IPS-18c (cell line): ENCODE results near the gene NCBP1.
"Not testable (repeated sequence)": the region's sequence is repeated elsewhere in the genome, so short reads cannot be mapped to it uniquely, and the experiment has no call there.

Source experiments
- H3K4me3 ChIP-seq: 2 replicates; pipeline ENCODE4 v1.7.0; 2013; ENCODE audit warnings: low read depth, mild to moderate bottlenecking, low read length, moderate library complexity; ENCODE audit not compliant: insufficient read depth
- H3K9me3 ChIP-seq: one replicate; pipeline ENCODE4 v1.6.1; 2013; ENCODE audit warnings: mild to moderate bottlenecking, low read length, moderate library complexity; ENCODE audit not compliant: control insufficient read depth, insufficient read depth

Gene NCBP1

DNA sequence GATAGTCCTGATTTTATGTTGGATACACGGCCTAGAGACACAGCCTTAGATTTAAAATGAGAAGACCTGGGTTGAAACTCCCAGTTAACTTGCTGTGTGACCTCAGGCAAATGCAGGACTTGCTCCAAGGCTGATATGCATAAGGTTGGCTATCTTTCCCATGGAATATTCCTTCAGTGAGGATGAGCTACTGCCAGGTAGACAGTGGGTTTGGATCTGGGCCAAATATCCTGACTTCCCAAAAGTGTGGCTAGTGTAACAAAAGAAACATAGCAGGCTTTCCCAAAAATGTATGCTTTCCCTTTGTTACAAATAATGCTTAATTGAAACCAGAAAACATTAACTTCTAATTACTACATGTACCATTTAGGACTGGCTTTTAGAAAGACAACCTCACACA, 64.2 kb downstream of the NCBP1 start:
- no peaks in the 10 kb centered on the region for H3K9me3 ChIP-seq
- no peak overlapping the region; the same call in 1 of the 2 replicates for H3K4me3 ChIP-seq

GRCh38 chr9:97698865-97699264, 65.2 kb downstream of the NCBP1 start:
- Histone ChIP-seq H3K9me3 (no peaks in the 10 kb centered on the region), H3K4me3 (no peak overlapping the region)

DNA sequence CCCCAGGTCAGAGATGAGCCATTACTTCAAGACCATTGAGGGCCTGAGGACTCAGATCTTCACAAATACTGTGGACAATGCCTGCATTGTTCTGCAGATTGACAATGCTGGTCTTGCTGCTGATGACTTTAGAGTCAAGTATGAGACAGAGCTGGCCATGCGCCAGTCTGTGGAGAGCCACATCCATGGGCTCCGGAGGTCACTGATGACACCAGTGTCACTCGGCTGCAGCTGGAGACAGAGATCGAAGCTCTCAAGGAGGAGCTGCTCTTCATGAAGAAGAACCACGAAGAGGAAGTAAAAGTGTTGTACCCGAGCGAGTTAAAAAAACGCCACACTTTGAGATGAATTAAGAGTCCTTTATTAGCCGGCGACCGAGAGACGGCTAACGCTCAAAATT, 65.7 kb downstream of the NCBP1 start:
- not testable (repeated sequence) for H3K9me3 ChIP-seq, H3K4me3 ChIP-seq

DNA sequence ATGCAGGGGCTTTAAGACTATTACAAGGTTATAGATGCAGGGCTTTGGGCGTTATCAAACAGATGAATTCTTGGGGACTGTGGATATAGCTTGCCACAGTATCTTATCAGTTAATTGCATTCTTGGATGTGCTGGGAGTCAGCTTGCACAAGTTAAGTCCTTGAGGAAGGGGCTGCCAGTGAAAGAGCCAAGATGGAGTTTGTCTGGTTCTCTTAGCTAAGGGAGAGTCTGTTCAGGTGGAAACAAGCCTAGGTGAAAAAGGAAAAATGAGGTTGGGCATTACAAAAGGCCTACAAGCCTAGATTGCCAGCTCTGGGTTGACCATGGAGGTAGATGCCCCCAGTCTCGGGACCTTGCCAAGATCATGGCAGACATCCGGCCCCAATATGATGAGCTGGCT, 66.2 kb downstream of the NCBP1 start:
- not testable (repeated sequence) for H3K9me3 ChIP-seq, H3K4me3 ChIP-seq

GRCh38 chr9:97703437-97704344, 70.1 kb downstream of the NCBP1 start:
- no peaks in the 10 kb centered on the region for H3K9me3 ChIP-seq
- no peak overlapping the region for H3K4me3 ChIP-seq

DNA sequence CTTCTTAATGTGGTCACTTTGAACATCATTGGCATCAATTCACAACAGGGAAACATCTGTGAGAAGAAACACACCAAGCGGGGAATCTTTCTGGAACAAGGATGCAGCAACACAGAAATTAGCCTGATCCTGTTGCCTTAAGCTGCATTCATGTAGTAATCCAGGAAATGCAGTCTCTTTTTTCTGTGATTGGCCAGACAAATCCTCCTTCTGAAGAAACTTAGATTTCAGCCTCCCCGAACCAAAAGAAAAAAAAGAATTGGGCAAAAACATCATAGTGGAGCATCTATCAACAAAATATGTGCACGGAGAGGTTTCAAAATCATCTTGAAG, 70.7 kb downstream of the NCBP1 start:
- no peak overlapping the region for H3K4me3 ChIP-seq
- no peaks in the 10 kb centered on the region for H3K9me3 ChIP-seq

GRCh38 chr9:97704851-97705250, 71.2 kb downstream of the NCBP1 start:
- H3K9me3 ChIP-seq: no peaks in the 10 kb centered on the region
- H3K4me3 ChIP-seq: no peak overlapping the region

- H3K9me3 ChIP-seq: no peaks in the 10 kb centered on the region
- H3K4me3 ChIP-seq: no peak overlapping the region
Observed at GRCh38 chr9:97705354-97705950, 71.8 kb downstream of the NCBP1 start.

DNA sequence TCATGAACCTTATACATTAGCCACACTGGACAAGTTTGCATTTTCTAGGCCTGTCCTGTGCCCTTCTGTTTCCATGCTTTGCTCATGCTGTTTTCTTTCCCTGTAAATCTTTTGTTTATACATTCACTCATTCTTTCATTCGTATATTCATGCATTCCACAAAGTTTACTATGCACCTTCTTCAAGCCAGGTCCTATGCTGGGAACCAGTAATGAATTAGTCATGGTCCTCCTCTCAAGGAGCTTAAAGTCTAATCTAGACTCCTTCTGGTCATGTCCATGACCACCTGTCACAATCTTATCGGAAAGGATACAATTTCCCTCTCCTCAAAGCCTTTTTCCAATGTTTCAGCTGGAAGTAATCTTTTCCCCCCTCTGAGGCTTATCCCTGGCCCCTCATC, 72.6 kb downstream of the NCBP1 start:
- no peaks in the 10 kb centered on the region for H3K9me3 ChIP-seq
- no peak overlapping the region for H3K4me3 ChIP-seq

- H3K4me3 ChIP-seq: no peak overlapping the region
Observed at GRCh38 chr9:97710356-97711222, 77.0 kb downstream of the NCBP1 start.

DNA sequence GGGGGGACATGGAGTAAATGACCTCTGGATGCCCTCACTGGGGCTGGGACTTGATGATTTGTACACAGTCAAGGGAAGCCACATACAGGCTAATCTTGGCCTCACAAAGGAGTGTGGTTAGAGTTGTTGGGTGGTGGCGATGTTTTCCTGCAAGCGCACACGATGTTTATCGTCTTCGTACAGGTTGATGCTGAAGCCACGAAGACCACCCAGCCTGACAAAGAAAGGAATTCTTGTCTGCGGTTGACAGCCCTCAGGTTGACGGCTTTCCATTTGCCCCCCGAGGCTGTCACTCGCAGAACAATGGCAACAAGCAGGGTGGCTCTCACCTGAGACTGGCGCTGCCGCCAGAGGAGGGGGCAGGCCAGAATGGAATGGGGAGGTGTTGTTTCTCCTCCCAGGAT, 77.6 kb downstream of the NCBP1 start:
- Histone ChIP-seq H3K9me3 (no peaks in the 10 kb centered on the region), H3K4me3 (no peak overlapping the region)

More at GRCh38 chr9:97710356-97711222, 77.0 kb downstream of the NCBP1 start:
- H3K9me3 ChIP-seq: no peaks in the 10 kb centered on the region

GRCh38 chr9:97714435-97714834, 80.8 kb downstream of the NCBP1 start:
- Histone ChIP-seq H3K4me3 (no peak overlapping the region), H3K9me3 (no peaks in the 10 kb centered on the region)

DNA sequence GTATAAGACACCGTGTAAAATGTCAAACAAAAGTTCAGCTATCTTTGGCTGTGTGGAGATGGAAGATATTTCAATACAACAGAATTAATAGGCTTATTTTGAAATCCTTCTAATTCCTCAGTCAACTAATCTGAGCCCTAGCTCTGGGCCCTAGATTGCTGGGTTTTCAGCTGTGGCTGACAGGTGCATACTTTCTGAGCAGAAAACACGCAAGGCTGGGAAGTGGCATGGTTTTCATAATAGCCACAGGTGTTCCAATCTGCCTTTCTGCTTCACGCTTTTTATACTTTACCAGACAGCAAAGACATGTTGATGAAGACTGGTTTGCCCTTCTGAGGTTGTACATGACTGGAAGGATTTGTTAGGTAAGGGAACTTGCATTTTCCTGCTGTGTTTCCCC, 84.2 kb downstream of the NCBP1 start:
- Histone ChIP-seq H3K9me3 (no peaks in the 10 kb centered on the region), H3K4me3 (no peak overlapping the region)

DNA sequence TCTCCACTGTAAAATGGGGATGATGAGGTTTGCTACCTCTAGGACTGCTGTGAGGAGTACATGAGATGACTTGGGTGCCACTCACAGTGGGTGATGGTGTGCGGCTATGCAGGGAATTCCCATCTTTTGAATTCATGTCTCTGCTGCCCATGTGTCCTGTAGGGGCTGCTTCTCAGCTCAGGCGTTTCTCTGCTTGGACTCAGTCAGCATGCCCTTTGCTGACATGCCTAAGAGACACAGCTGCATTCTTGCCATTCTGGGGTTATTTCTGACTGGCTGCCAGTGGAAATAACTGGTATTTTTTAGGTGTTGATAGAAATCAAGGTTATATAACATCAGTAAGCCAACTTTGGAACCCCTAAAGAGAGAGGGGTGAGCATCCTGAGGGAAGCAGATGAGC, 87.8 kb downstream of the NCBP1 start:
- no peak overlapping the region for H3K4me3 ChIP-seq

GRCh38 chr9:97722331-97722730, 88.7 kb downstream of the NCBP1 start:
- Histone ChIP-seq H3K9me3 (no peaks in the 10 kb centered on the region), H3K4me3 (no peak overlapping the region)

More for the DNA sequence above, 87.8 kb downstream of the NCBP1 start:
- no peaks in the 10 kb centered on the region for H3K9me3 ChIP-seq
